ENCODE measurements around the gene HNRNPA2B1.

The HNRNPA2B1 gene

DNA sequence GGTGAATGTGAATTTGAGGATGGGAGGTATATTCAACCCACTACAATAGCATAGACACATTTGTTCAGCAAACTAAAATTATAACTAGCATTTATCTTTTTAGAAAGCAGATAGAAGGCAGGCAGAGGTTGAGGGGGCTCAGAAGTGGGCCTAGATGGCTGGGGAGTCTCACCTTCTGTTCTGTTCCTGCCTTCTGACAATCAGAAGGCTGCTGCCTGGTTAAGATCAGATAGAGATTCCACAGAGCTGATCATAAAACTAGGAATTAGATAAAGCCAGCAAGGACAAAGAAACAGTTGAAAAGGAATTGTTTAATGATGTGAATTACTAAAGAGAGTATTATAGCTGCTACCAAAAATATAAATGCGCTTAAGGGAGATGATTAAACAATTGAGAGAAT is 60.2 kb downstream of the HNRNPA2B1 start:
- no peak overlapping the region for H3K27ac ChIP-seq
- no peaks in the 10 kb centered on the region for H3K27me3 ChIP-seq (ENCODE audit: insufficient read depth, low read depth, severe bottlenecking)
- TF ChIP-seq, protein P1, sequence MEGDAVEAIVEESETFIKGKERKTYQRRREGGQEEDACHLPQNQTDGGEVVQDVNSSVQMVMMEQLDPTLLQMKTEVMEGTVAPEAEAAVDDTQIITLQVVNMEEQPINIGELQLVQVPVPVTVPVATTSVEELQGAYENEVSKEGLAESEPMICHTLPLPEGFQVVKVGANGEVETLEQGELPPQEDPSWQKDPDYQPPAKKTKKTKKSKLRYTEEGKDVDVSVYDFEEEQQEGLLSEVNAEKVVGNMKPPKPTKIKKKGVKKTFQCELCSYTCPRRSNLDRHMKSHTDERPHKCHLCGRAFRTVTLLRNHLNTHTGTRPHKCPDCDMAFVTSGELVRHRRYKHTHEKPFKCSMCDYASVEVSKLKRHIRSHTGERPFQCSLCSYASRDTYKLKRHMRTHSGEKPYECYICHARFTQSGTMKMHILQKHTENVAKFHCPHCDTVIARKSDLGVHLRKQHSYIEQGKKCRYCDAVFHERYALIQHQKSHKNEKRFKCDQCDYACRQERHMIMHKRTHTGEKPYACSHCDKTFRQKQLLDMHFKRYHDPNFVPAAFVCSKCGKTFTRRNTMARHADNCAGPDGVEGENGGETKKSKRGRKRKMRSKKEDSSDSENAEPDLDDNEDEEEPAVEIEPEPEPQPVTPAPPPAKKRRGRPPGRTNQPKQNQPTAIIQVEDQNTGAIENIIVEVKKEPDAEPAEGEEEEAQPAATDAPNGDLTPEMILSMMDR (IDR thresholded peaks at IDR 0.05; ENCODE audit: low read depth, low read length): no peak
- H3K36me3 ChIP-seq: no peaks in the 10 kb centered on the region
- DNase-seq: no peak
- H3K9me3 ChIP-seq (ENCODE audit: severe bottlenecking): no peaks in the 10 kb centered on the region
- H3K4me3 ChIP-seq (ENCODE audit: low read depth, low read length): no peak overlapping the region

Data from WERI-Rb-1 (cell line).